Stimulated activated CD4-positive, alpha-beta T cell treated with anti-CD3 and anti-CD28 coated beads, TNF-alpha, amount 100 ng/mL, for 1 hour (primary cell): ENCODE measurements around the gene SH3GL2.

Experiments used
- DNase-seq, 3 donors: peaks; one replicate each; pipeline ENCODE4 v3.0.0-alpha.2; 2020; ENCODE audit warnings: low read depth in 3 of 3, low spot score in 1 of 3

The SH3GL2 gene

DNA sequence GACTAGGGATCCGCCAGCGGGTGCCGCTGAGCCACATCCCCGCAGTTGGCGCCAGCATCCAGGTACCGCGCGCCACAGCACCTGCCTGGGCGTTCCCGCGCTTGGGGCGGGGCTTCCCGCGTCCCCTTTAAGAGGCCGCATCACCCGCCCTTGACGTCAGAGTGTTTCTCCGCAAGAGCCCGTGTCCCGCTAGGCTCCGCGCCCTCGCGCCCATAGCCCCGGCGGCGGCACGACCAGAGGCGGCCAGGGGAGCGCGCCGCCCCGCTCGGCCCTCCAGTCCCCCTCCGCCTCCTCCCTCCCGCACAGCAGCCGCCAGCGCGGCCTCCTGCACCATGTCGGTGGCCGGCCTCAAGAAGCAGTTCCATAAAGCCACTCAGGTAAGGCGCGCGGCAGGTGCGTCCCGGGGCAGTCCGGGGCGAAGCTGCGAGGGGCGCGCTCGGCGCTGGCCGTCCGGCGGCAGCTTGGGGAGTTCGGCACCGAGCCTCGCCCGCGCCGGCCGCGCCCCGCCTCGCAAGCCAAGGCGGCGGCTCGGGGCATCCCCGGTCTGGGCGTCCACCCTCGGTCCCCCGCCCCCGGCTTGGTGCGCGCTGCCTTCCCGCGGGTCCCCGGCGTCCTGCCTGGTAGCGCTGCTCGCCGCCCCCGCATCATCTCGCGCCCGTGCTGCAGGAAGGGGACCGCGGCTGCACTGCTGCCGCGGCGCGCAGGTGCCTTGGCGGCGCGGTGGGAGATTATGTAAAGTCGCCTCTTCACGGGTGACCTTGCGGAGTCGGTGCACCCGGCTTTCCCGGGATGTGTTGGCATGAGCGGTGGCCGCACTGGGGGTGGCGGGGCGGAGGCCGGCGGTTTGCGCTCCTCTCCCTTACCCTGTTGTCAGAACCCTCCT is at the start of gene SH3GL2:
SH3GL2 (plus strand) TSS at position 156 of the 883 bp plus-strand sequence.
- DNase-seq, result no peak

DNA sequence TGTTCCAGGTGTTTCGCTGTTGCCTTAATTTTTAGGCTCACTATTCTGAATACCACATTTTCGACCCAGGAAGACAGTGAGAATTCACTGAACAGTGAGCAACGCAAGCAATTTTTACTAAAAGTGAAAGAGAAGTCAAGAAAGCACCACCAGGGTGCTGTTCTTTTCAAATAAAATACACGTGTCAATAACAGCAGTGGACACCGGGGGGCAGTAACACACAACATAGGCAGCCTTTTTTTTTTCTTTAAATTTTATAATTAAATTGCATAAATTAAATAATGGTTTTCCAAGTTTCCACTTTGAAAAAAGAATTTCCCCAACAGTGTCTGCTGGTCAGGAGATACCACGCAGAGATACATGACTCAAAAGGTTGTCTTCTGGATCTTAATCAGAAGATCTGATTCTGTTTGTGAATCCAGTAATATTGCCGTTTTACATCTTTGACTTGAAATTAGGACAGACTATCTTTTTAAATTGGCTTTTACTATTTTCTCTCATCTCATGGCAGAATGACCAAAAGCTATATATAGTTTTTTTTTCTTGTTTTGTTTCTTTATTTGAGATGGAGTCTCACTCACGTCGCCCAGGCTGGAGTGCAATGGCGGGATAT is 47.1 kb upstream of the SH3GL2 start:
- DNase-seq, result no peak

DNA sequence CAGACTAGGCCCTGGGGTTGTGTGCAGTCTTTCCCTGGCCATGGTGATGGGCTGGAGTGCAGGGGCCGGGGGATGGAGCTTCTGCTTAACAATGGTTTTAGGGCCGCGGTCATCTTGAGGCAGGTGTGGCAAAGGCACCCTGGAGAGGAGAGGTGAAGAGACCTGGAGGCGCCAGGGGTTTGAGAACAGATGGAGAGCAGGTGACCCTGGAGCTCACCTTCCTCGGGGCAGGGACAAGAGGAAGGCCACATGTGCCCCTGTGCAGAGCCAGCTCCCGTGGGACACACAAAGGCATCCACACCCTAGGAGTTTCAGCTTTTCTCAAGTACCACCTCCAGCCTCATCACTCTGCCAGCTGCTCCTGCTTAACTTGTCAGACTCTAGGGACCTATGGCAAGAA is 46.4 kb upstream of the SH3GL2 start:
- DNase-seq, result no peak

DNA sequence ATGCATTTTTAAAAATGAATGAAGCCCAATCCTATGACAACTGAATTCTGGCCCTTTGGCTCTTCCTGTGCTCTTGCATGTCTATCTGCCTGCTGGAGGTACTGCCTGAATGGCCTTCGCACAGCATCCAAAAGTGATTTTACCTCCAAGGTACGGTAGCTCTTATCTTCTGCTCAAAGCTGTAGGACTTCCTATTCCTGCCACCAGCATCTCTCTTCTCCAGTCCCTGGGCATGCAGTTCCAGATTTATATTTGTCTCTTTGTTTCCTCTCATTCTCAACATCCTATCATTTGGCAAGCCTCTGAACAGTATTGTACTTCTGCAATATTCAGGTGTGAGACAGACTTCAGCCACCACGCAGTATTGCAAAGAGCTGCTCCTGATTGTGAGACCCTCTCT is 43.7 kb upstream of the SH3GL2 start:
- DNase-seq, result no peak

DNA sequence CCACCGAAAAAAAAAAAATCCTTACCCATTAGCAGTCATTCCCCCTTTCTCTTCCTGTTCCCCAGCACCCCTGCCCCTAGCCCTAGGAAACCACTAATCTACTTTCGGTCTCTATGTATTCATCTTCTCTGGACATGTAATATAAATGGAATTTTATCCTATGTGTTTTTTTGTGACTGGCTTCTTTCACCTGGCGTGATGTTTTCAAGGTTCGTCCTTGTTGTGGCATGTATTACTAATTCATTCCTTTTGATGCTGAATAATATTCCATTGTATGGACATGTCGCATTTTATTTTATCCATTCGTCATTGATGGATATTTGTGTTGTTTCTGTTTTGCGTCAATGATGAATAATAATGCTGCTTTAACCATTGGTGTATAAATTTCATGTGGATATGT is 42.8 kb upstream of the SH3GL2 start:
- DNase-seq, result no peak

DNA sequence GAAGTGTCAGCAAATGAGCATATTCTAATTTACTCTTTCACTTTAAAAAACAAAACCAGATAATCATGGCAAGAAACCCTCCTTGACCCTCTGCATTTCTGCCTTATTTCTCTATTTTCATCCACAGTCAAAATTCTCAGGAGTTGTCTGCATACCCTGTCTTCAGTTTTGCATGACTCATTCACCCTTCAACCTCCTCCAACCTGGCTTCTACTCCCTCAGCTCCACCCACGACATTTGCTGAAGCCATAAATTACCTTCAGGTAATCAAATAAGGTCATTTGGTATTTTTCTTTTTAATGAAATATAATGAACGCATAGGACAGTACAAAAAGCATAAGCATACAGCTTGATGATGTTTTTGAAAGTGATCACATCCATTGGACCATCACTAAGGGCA is 27.8 kb upstream of the SH3GL2 start:
- DNase-seq, result no peak

DNA sequence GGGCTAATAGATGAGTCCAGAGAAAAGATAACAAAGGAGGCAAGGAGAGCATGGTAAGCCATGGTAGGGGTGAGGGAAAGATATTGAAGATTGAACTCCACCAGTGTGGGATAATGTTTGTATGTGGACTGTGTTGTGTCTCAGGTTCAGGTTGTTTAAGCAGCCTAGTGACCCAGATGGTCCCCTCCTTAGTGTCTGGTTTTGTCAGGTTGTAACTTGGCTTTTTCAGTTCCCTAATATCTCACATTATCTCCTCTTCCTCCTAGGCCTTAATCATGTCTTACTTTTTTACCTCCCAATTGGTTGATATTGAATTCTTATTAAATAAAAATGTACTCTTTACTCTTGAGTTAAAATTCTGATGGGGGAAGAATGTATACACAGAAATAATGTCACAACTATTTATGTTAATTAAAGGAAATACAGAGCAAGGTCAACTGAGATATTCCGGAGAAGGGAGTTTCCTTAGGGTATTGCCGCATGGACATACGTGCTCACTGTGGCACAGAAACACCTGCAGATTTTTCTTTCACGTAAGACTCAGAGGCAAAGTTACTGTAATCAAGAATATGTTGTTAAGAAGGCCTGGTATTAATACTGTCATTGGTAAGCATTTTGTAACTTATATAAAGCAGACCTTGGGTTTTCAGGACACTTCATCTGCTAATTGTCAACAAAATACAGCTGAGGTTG is 23.4 kb upstream of the SH3GL2 start:
- no peak for DNase-seq

DNA sequence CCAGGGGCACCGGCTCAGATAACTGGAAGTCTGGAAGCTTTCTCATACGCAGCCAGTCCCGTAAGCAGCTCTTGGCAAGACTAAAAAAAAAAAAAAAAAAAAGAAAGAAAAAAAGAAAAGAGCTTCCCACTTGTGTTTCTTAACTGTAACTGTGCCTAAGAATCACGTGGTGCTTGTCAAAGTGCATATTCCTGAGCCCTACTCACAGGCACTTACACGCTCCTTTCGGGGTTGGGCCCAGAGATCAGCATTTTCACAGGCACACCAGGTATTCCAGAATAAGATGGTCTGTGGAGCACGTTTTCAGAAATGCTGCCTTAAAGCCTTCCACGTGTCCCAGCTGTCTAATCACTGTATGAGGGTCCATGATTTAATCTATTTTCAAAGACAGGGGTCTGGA is 22.6 kb upstream of the SH3GL2 start:
- no peak for DNase-seq

DNA sequence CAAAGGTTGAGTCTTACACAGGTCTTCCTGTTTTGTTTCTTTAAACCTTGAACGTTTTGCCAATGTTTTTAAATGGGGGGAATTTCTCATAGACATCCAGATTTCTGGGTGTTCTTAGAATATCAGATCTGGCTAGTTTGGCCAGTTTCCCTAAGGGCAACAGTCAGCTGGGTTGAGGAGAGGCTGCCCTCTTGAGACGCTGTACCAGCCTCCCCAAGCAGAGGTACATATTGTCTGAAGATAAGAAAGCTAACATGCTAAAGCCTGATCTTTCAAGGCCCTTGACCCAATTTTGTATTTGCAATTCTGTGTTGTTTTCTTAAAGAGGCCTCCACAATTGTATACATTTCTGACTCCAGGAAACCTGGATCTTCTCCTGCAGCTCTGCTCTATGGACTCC is 21.9 kb upstream of the SH3GL2 start:
- no peak for DNase-seq

DNA sequence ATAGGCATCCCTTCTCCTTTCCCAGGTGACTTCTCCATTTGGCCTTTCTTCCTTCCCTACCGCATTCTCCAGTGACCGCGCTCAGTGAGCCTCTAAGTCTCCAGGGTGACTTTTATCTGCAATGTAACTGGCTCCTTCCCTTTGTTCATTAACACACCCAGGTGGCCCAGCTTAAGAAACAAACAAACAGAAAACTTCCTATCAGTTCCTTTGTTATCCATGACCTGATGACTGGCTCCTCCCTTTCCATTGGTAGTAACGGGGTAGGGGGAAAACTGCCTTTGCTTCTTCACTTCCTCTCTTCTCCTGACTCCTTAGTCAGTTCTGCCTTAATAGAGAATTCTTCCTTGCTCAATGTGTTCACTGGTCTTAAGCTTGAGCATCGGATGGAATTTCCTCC is 7.0 kb upstream of the SH3GL2 start:
- no peak for DNase-seq

DNA sequence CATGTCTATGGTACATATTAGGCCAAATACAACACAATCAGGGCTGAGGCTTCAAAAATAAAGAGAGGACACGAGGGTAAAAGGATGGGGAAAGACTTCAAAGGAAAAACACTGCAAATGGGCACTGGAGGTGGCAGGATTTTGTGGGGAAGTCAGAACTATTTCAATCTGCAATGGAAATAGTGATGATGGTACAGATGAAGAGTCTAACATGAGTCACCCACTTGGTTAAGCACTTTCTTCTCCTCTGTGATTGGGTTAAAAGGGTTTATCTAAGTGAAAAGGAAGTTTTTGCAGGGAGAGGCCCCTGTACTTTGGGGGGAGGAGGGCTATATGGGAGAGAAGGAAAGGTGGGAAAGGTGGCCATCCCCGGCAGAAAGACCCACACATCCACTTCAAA is 4.5 kb upstream of the SH3GL2 start:
- DNase-seq, result no peak

DNA sequence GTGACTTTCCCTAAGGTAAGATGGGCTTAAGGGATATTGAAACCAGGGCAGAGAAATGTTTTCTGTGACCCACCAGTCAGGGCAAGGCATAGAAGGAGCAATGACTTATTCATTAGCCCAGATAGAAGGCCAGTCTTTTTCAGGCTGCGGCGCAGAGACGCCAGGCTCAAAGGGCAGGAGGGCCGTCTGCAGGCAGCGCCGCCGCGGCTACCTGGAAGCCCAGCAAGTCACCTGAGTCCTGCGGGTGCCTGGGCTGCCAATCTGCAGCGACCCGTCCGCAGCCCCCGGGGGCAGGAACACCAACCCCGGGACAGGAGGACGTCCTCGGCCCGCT is 322 bp upstream of the SH3GL2 start:
- DNase-seq, result no peak

DNA sequence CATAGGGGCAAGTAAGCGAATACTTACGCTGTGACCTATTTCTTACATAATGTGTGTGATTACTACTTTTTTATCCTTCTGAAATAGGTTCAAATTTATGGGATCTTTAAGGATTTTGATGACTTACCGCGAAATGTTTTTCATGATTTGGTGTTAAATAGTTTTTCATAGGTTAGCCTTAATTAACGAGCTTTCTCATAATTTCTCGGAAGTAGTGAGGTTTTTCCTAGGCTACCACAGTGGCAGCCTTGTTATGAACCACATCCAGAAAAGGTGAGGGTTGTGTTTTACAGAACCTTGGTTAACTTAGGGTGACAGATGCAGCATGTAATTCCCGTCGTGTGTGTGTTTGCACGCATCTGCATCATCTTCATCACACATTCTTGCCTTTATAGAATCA is 1.3 kb downstream of the SH3GL2 start:
- no peak for DNase-seq

DNA sequence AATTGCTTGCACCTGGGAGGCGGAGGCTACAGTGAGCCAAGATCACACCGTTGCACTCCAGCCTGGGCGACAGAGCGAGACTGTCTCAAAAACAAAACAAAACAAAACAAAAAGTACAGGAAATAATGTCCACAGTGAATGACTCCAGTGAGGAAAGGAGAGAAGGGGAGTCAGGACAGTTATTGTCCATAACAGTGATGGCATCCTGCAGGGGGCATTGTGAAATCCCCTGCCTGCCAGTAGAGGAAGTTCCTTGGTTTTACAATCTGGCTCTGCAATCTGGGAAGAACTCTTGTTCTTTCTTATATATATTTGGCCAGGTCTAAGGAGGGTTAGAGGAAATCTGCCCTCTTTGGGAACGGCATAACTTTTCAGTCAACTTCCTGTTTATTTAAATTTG is 8.2 kb downstream of the SH3GL2 start:
- no peak for DNase-seq

DNA sequence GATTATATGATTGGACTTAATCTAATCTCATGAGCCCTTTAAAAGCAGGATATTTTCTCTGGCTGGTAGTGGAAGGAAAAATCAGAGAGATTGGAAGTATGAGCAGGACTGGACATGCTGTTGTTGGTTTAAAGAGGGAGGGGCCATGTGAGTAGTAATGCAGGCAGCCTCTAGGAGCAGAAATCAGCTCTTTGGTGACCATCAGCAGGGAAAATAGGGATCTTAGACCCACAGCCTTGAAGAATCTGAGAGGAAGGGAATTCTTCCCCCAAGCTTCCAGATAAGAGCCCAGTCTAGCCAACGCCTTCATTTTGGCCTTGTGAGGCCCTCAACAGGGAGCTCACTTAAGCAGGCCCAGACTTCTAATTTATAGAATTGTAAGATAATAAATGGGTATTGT is 9.5 kb downstream of the SH3GL2 start:
- DNase-seq, result no peak

DNA sequence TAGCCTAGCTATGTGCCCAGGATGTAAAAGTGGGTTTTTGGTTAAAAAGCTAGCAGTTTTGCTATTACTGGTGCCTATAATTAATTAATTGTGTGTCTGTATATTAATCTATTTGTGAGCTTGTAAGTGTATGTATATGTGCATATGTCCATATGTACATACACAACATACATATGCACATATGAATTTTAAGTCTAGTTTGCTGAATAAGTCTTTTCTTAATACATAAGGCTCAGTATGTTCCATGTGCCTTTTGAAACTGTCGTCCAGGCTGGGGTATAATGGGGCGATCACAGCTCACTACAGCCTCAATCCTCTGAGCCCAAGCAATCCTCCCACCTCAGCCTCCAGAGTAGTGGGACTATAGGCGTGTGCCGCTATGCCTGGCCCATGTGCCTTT is 10.1 kb downstream of the SH3GL2 start:
- DNase-seq, result no peak

DNA sequence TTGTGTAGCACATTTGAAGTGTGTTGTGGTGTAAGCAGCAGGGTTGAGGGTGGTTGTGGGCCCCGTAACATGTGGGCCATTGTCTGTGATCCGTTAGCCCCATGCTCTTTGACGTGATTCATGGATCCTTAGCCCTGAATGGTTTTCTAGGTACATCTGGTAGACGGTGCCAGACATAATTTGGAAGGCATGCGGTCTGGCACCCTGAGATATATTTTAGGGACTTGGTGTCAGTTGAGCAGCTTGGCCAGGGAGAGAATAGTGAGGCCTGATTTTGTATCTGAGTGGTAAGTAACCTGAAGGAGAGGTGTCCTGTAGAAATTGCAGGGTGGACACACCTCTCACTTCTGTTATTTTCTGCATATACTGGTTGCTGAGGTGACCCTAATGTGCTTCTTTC is 10.9 kb downstream of the SH3GL2 start:
- DNase-seq, result no peak

DNA sequence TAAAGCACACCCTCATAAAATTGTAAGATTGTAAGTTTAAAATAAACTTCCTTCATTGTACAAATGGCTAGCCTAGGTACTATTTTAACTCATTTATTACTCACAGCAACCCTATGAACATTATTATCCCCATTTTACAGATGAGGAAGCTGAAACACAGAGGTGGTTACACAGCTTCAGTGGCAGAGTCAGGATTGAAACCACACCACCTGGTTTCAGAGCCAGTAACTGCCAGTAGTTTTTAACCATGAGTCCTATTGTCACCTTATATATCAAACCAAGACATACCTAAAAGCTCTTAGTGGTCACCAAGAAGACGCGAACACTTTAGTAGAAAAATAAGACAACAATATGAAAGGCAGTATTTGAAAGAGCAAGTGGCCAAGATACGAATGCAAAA is 16.1 kb downstream of the SH3GL2 start:
- no peak for DNase-seq

DNA sequence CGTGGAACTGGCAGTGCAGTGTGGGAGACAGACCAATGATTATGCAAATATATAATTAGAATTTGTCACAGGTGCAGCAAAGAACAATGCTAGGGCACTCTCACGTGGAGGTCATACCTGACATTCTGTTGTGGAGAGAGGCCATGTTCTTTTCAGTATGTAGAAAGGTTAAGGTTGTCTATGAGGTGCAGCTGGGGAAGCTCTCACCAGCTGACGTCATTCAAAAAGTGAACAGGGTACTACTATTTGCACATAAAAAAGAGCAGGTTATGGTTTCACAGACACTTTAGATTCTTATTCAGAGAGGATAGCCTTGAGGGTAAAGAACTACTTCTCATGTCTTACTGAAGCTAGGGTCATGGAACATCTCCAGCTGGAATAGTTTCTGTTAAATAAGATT is 19.1 kb downstream of the SH3GL2 start:
- DNase-seq, result no peak

DNA sequence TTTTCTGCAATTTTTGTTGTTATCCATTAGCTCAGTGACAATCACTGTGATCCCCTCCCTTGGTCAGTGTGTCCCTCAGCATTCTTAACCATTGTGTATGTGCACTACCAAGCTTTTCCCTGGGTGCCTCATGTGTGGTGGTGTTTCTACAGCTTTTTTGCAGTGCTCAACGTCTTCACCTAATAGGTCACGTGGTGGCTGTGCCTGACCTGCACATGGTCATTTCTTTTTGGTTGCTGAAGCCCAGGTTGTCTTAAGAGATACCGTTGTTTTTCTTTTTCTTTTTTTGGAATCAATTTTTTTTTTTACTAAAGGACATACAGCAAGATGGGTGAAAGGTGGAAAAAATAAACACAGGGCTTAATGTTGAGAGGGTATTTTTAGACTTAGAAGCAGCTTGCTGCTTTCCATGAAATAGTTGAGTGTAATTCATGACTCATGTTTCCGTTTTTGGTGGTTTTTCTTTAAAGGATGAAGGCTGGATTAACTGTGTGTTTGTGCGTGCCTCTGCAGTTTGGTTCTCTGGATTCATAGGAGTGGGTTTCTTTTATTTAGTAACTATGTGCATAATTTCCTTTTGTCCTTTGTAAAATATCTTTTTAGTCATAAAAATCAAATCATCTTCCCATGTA is 22.2 kb downstream of the SH3GL2 start:
- DNase-seq, result no peak

DNA sequence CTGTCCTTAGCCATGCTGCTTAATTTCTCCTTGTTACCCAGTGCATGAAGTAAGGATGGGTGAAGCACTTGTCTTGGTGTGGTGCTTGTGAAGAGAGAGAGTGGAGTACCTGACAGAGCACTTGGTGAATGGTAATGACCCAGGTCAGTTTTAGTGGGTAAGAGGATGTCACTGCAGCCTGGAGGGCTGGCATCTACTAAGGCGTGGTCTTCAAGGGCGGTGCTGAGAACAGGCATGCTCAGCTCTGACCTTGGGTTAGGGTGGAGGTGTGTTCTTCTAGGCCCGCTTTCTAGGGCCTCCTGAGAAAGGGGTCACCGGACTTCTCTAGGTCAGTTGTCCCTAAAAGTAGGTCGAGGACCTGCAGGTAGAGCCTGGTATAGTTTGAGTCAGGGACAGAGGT is 25.7 kb downstream of the SH3GL2 start:
- DNase-seq, result no peak
